ENCODE measurements around the gene MMP23B.
"Not testable (repeated sequence)": the region's sequence is repeated elsewhere in the genome, so short reads cannot be mapped to it uniquely, and the experiment has no call there.

Gene MMP23B

DNA sequence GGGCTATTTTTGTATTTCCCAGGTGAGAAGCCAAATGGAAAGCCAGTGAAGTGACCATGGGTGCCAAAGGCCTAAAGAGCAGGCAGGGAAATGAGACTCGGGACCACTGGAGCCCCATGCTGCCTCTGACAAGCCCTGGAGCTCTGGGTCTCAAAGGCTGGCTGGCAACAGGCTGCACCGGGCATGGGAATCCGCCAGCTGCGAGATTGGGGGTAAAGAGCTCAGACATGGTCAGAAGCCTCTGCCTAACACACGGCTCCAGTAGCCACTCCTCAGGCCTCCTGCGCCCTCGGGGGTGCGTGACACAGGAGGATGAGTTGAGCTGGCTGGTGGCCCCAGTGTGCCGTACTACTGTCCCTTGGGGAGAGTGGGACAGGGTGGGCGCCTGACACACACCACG lies 32.3 kb downstream of the MMP23B start:
- not testable (repeated sequence) for DNase-seq (ENCODE audit: low read depth in 1 of 2, low spot score in 1 of 2)

GRCh38 chr1:1664941-1665814 lies 33.2 kb downstream of the MMP23B start:
- DNase-seq (ENCODE audit: low read depth in 1 of 2, low spot score in 1 of 2), result no peak

- peak in 1 of 2 donors; percentile 5 for DNase-seq (ENCODE audit: low read depth in 1 of 2, low spot score in 1 of 2)
Measured at GRCh38 chr1:1665815-1666251, 33.9 kb downstream of the MMP23B start.

GRCh38 chr1:1666526-1666925 lies 34.6 kb downstream of the MMP23B start:
- no peak for DNase-seq (ENCODE audit: low read depth in 1 of 2, low spot score in 1 of 2)

DNA sequence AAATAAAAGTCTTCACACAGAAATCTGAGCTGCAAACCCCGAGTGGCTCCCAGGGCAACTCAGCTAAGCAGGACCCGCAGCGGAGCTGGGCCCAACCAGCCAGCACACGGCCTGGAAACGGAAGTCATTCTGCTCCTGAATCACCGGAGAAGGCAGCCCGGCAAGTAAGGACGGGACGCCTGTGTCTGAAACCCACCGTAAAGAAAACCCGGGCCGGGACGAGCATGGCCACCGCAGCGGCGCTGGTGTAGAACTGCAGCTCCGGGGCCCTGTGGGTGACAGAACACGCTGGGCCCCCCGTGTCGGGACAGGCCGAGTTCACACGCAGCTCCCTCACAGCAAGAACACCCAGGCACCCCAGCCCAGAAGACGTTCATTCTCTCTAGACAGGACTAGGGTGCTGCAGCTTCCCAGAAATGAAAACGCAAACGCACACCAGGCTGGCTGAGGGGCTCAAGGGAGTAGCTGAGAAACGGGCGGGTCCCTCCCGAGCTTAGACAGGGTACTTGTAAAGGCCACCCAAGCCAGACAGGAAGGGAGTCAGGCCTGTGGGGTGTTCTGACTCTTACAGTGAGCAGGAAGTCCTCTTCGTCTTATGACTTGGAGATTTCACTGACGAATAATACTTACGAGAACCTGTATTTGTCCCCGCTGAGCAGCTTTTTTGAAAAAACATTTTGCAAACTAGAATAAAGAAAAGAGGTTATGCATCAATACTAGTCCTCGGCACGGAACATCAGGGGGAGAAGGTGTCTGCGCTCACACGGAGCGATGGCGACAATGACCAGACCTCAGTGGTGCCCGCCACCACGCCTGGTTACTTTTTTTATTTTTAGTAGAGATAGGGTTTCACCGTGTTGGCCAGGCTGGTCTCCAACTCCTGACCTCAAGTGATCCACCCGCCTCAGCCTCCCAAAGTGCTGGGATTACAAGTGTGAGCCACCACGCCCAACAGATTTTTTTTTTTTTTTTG lies 37.8 kb downstream of the MMP23B start:
- DNase-seq (ENCODE audit: low read depth in 1 of 2, low spot score in 1 of 2), result no peak

DNA sequence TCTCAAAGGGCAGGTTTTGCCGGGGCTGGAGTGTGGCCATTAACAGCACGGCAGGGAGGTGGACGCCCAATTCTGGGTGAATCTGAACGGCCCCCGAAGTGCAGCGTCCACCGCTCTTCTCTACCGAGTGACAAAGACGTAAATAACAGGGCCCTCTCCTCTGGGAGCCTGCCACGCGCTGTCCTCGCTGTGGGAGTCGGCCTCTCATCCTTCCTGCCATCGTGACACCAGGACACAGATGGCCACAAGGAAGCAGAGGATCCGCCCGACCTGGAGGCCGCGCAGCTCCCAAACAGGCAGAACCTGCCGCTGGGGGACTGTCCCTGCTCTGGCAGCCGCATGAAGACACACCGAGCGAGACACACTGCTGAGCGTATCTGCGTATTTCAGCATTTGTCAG lies 38.9 kb downstream of the MMP23B start:
- no peak for DNase-seq (ENCODE audit: low read depth in 1 of 2, low spot score in 1 of 2)

DNA sequence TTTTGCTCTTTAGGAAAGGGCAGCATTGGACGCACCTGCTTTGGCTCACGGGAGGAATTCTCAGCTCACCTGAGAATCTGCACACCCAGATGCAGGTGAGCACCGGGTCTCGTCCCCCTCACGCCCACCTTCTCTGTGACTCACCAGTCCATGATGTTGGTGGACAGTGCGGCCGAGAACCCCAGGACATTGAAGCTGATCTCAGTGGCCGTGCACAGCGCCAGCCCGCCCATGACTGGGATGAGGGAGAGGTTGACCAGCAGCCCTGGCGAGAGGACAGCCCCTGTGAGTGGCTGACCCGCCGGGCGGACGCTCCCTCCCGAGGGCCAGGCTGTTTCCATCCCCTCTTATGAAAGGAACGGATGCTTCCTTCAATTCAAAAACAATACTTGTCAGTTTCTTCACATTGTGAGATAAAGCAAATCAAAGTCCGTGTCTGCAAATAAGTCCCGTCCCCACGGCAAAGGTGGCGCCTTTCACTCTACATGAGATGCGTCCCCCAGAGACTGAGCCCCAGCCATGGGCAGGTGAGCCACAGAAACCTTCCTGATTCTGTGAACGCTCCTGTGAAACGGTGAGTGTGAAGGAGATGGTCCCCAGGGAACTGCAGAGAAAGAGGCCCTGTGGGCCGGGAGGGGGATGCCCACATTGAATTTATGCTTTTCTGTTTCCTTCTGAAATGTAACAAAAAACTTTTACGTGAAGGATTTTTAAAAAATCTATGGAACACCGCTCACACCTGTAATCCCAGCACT lies 39.6 kb downstream of the MMP23B start:
- DNase-seq (ENCODE audit: low read depth in 1 of 2, low spot score in 1 of 2), result no peak

GRCh38 chr1:1672181-1672965 lies 40.4 kb downstream of the MMP23B start:
- DNase-seq (ENCODE audit: low read depth in 1 of 2, low spot score in 1 of 2), result no peak

DNA sequence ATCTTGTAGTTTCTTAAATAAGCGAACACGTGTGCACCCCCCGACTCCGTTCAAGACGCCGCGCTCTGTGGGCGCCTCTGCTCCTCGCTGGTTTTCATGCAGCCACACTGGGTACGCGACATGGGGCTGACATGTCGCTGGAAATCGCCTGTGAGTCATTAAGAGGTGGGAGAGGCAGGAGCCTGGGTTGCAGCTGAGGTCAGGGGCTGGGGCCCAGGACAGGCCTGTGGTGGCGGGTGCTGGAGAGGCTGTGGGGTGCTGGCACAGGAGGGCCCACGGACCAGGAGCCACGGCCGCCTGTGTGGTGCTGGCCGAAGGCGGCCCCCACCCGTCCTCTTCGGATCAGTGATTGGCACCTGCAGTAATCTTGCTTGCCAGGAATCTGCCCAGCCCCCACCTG lies 42.8 kb downstream of the MMP23B start:
- DNase-seq (ENCODE audit: low read depth in 1 of 2, low spot score in 1 of 2), result not testable (repeated sequence)

GRCh38 chr1:1675218-1675617 lies 43.2 kb downstream of the MMP23B start:
- DNase-seq (ENCODE audit: low read depth in 1 of 2, low spot score in 1 of 2), result not testable (repeated sequence)

DNA sequence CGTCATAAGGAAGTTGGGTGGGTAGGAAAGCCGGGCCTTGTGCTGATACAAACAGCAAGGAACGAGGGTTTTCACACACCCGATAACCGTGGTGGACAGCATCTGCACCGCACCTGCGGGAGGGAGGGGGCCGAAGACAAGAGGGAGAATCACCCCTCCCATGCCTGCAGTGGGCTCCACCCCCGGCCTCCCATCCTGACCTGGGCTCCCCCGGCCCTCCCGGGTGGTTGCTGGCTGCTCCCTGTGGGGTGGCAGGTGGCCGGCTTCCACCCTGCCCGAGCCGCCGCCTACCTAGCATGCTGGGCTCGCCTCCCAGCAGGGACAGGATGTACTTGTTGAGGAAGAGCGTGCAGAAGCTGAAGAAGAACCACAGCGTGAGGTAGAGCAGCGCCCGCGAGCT lies 44.1 kb downstream of the MMP23B start:
- not testable (repeated sequence) for DNase-seq (ENCODE audit: low read depth in 1 of 2, low spot score in 1 of 2)

- DNase-seq (ENCODE audit: low read depth in 1 of 2, low spot score in 1 of 2), result peak; percentile 19 to 46
Measured at GRCh38 chr1:1677718-1678580, 46.0 kb downstream of the MMP23B start.

DNA sequence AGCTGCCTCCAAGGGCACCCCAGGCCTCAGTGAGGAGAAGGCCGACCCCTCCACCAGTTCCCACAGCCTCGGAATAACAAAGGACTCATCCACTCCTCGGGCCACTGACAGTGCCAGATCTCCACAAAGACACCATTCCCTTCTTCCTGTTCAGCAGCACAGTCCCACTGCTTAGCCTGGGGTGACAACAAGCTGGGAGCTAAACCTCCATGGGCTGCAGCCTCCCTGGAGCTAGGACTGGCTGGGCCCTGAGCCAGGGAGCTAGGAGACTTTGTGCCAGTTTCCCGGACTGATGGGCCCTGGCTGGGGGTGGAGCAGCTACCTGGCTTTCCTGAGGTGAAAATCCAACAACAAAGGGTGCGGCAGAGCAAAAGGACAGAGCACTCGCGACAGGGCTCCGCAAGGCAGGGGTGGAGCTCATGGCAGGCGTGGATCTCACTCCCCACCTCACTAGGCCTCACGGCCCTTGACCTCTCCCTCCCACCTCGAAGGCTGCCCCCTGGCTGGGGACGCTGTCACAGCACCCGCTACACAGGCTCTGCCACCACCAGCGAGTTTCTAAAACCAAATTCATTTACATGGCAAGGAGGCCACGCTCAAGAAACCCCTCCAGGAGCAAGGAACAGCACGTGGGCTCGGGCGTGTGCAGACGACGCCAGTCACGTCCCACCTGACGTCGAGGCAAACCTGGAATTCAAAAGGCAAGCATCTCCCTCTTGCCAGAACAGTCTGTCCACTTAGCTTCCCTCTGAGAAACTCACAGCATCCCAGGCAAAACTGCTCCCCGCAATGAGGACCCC lies 46.8 kb downstream of the MMP23B start:
- DNase-seq (ENCODE audit: low read depth in 1 of 2, low spot score in 1 of 2), result no peak

GRCh38 chr1:1680031-1680911 lies 48.3 kb downstream of the MMP23B start:
- no peak for DNase-seq (ENCODE audit: low read depth in 1 of 2, low spot score in 1 of 2)

GRCh38 chr1:1680912-1681273 lies 48.9 kb downstream of the MMP23B start:
- no peak for DNase-seq (ENCODE audit: low read depth in 1 of 2, low spot score in 1 of 2)

DNA sequence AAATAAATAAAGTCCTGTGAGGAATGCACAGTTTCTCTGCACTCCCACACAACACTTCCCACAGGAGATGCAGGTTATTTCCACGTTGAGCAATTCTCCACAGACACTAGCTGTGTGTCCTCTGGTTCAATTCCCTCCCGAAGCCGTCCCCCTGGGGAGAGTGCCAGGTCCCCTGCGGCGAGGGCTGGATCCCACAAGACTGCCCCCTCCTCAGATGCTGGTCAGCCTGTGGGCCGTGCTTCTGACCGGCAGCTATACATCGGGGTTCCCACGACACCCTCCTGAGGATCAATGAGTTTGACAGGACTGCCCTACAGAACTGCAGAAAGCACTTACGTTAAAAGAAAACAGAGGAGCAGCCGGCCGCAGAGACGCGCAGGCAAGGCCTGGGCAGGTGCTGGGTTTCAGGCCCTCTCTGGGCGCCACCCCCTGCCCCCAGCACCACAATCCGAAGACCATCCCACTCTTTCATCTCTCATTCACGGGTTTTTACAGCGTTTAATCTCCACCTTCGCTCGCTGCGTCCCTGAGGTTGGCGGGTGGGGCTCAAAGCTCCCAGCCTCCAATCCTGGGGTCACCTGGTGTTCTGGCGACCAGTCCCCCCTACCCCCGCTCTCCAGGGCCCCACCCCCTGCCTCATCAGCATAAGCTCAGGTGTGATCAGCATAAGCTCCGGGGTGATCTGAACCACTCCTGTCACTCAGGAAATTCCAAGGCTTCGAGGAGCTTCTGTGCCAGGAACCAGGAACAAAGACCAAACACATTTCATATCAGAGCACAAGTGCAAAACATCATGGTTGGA lies 51.3 kb downstream of the MMP23B start:
- no peak for DNase-seq (ENCODE audit: low read depth in 1 of 2, low spot score in 1 of 2)

Data from activated T-helper 1 cell treated with anti-CD3 and anti-CD28 coated beads, Interleukin-2, amount 50 U/mL, for 16 hours (primary cell).